Endothelial cell of umbilical vein (primary cell): ENCODE measurements around the gene TMEM94. TPM values are rescaled to one million over a fixed set of nuclear protein-coding genes. Genes with fewer than 3 reads are reported as not detected.

Experiments used
- BruUV-seq: library from RNA; stranded (reverse); fragments of 400-500 nt; replicated peaks from 2 replicates; lab custom pipeline; 2021; lab: Mats Ljungman, UMichigan
- CTCF ChIA-PET: fragments of 300-600, 350-600 bp; sonication (Branson Sonifier 250); formaldehyde crosslinking; loops from one replicate; lab custom pipeline; 2021; ENCODE audit warnings: antibody characterized with exemption, inconsistent platforms; lab: Charles Lee
- POLR2A ChIA-PET: fragments of 300-600, 350-600 bp; sonication (Branson Sonifier 250); formaldehyde crosslinking; loops from one replicate; lab custom pipeline; 2021; ENCODE audit warnings: antibody characterized with exemption, inconsistent platforms; lab: Charles Lee
- DNase-seq: peaks from one replicate; pipeline ENCODE4 v3.0.0-alpha.2; 2011; ENCODE audit warnings: low read depth, low spot score
- FAIRE-seq: peaks from 2 replicates; lab custom pipeline; 2011; peaks lifted over from hg19 to GRCh38; lab: Jason Lieb, UNC
- H2AFZ ChIP-seq: 2 replicates; pipeline ENCODE4 v1.6.0; 2012; ENCODE audit warnings: low read depth, low read length, control low read depth, inconsistent platforms
- H3K27ac ChIP-seq: 2 replicates; pipeline ENCODE4 v1.5.1; 2011; ENCODE audit warnings: low read depth, mild to moderate bottlenecking, control low read depth, low read length, moderate library complexity; ENCODE audit not compliant: insufficient read depth
- H3K27me3 ChIP-seq, 2 experiments: 2 replicates each; pipeline versions ENCODE4 v1.6.0 to v1.6.1; 2011; ENCODE audit warnings: low read length in 2 of 2, mixed read lengths in 1 of 2; ENCODE audit not compliant: control insufficient read depth in 2 of 2, insufficient read depth in 2 of 2
- H3K36me3 ChIP-seq, 2 experiments: 2 replicates in 1 of 2; 3 replicates in 1 of 2; pipeline ENCODE4 v1.5.1; 2011; ENCODE audit warnings: low read length in 2 of 2, mild to moderate bottlenecking in 1 of 2, moderate library complexity in 1 of 2; ENCODE audit not compliant: control insufficient read depth in 2 of 2, insufficient read depth in 2 of 2; ENCODE audit errors: extremely low read depth in 1 of 2
- H3K4me1 ChIP-seq: 3 replicates; pipeline ENCODE4 v1.5.1; 2011; ENCODE audit warnings: mild to moderate bottlenecking, low read length; ENCODE audit not compliant: control insufficient read depth, insufficient read depth; ENCODE audit errors: extremely low read depth
- H3K4me2 ChIP-seq: 2 replicates; pipeline ENCODE4 v1.6.1; 2011; ENCODE audit warnings: low read length, control low read depth, mixed read lengths; ENCODE audit not compliant: insufficient read depth
- H3K4me3 ChIP-seq, 3 experiments: fragments of 200-600 bp in 1 of 3; sonication (generic), shearing (Covaris generic) in 1 of 3; replicated peaks in 1 of 3; 2 replicates each; pipeline ENCODE4 v1.5.1; 2011 to 2016; ENCODE audit warnings: control low read depth in 3 of 3, low read length in 3 of 3, mild to moderate bottlenecking in 2 of 3, inconsistent platforms in 1 of 3, low read depth in 1 of 3, moderate library complexity in 1 of 3; ENCODE audit not compliant: insufficient read depth in 1 of 3
- H3K79me2 ChIP-seq: 2 replicates; pipeline ENCODE4 v1.6.0; 2012; ENCODE audit warnings: low read length, inconsistent platforms; ENCODE audit not compliant: control insufficient read depth, insufficient read depth
- H3K9ac ChIP-seq: replicated peaks from 2 replicates; pipeline ENCODE3; 2011; ENCODE audit warnings: low read length, control low read depth; ENCODE audit not compliant: insufficient read depth; ENCODE audit errors: extremely low read depth
- H3K9me1 ChIP-seq: replicated peaks from 3 replicates; pipeline ENCODE4 v1.6.0; 2011; ENCODE audit warnings: mild to moderate bottlenecking, low read length; ENCODE audit not compliant: control insufficient read depth, insufficient read depth; ENCODE audit errors: extremely low read depth
- H3K9me3 ChIP-seq: replicated peaks from 2 replicates; pipeline ENCODE4 v1.5.1; 2012; ENCODE audit warnings: low read length, inconsistent platforms; ENCODE audit not compliant: control insufficient read depth, insufficient read depth
- H4K20me1 ChIP-seq: replicated peaks from 2 replicates; pipeline ENCODE3; 2011; ENCODE audit warnings: mild to moderate bottlenecking, low read length; ENCODE audit not compliant: control insufficient read depth, insufficient read depth; ENCODE audit errors: extremely low read depth
- EZH2 ChIP-seq: IDR thresholded peaks from 2 replicates; pipeline ENCODE4 v1.6.1; 2012; ENCODE audit warnings: borderline replicate concordance, low read depth, mild to moderate bottlenecking, moderate library complexity, low read length, inconsistent platforms; ENCODE audit not compliant: severe bottlenecking
- FOS ChIP-seq: IDR thresholded peaks from 2 replicates; pipeline ENCODE4 v1.6.1; 2011; ENCODE audit warnings: mild to moderate bottlenecking, low read length, moderate library complexity, borderline replicate concordance; ENCODE audit not compliant: insufficient read depth
- GATA2 ChIP-seq: IDR thresholded peaks from 2 replicates; pipeline ENCODE4 v1.7.0; 2011; ENCODE audit warnings: low read depth, mild to moderate bottlenecking, moderate library complexity, mixed read lengths, low read length; ENCODE audit not compliant: insufficient read length, insufficient read depth
- JUN ChIP-seq: IDR thresholded peaks from 2 replicates; pipeline ENCODE4 v1.6.1; 2011; ENCODE audit warnings: borderline replicate concordance, low read depth; ENCODE audit not compliant: insufficient read length, insufficient read depth
- MAX ChIP-seq: IDR thresholded peaks from 2 replicates; pipeline ENCODE4 v1.6.1; 2011; ENCODE audit not compliant: insufficient read depth, insufficient read length
- POLR2AphosphoS5 ChIP-seq: IDR thresholded peaks from 2 replicates; pipeline ENCODE4 v1.6.1; 2012; ENCODE audit warnings: low read depth, mild to moderate bottlenecking, control low read depth, low read length, moderate library complexity; ENCODE audit not compliant: insufficient read depth
- dilution Hi-C: fragments of 300-500 bp; cut with MboI; formaldehyde crosslinking; loops from one replicate; pipeline ENCODE4 v1.15.0; 2019; ENCODE audit warnings: low sequenced_read_pairs; ENCODE audit not compliant: extremely low pct_ligation_motif_present
- intact Hi-C: fragments of 100-400 bp; cut with micrococcal nuclease; formaldehyde crosslinking; loops from one replicate; pipeline ENCODE4 v1.10.0; 2022
- polyA plus RNA-seq, 4 experiments: library from polyadenylated mRNA; depleted of rRNA in 3 of 4; stranded (reverse) in 3 of 4; unstranded in 1 of 4; fragments of >200 nt; gene quantifications; 2 replicates each; pipeline versions ENCODE4 v1.2.1 to v1.2.3, GENCODE V29; 2011 to 2012; ENCODE audit warnings: missing spikeins in 1 of 4
- total RNA-seq: library from RNA; stranded (reverse); gene quantifications from 2 replicates; pipeline ENCODE4 v1.2.3, GENCODE V29; 2021

Gene TMEM94
- total and polyA plus RNA-seq, 2 donors (not counting 3 experiments of a cell fraction or from before 2014, with no cell fraction given) = 69.2 to 75.9 TPM

GRCh38 chr17:75407655-75408352, 48.6 kb upstream of the TMEM94 start:
- FAIRE-seq = no peak
- no peaks in the 10 kb centered on the region for H3K9me3 ChIP-seq
- H3K79me2 ChIP-seq = peaks cover 26% of the 10 kb centered on the region
- ChIA-PET POLR2A (interaction anchor here (0.6 kb wide), 1 partner anchor 178 kb away, joined by 5 read pairs; no protein-coding TSS in a partner anchor), CTCF (interaction anchor here (1.2 to 9.9 kb wide), 3 partner anchors 84 to 167 kb away, joined by 3 to 178 read pairs (median 3); partner anchors contain the start of genes GGA3 and MRPS7)
- H3K27ac ChIP-seq = no peak overlapping the region
- H2AFZ ChIP-seq = no peak overlapping the region
- peaks cover 2% of the 10 kb centered on the region in 2 experiments for H3K27me3 ChIP-seq
- no peak overlapping the region for H3K4me3 ChIP-seq
- H3K9me1 ChIP-seq = no peaks in the 10 kb centered on the region
- no peak overlapping the region for H3K4me2 ChIP-seq
- BruUV-seq = no TSS peak
- intact Hi-C loops (no loop called here), dilution Hi-C loops (no loop called here)
- no peak for DNase-seq
- H4K20me1 ChIP-seq = no peaks in the 10 kb centered on the region
- H3K36me3 ChIP-seq = no peaks in the 10 kb centered on the region
- peaks cover 17% of the 10 kb centered on the region for H3K4me1 ChIP-seq
- H3K9ac ChIP-seq = no peak overlapping the region
- TF ChIP-seq MAX (no peak), JUN (no peak), FOS (no peak), GATA2 (no peak), POLR2AphosphoS5 (no peak), EZH2 (no peak)
